Measurements from ENCODE around the gene FBL. TPM values are rescaled to one million over a fixed set of nuclear protein-coding genes. Genes with fewer than 3 reads are reported as not detected.

The FBL gene
- 180 and 203 TPM in 2 replicates for total RNA-seq

GRCh38 chr19:39845933-39846677 lies at the start of gene FBL:
FBL (minus strand) TSS chr19:39846379; CDS start chr19:39846300, 79 bp downstream.

GRCh38 chr19:39833464-39834286 lies 12.5 kb downstream of the FBL start, which contains the start of gene DYRK1B:
DYRK1B (minus strand) TSS chr19:39834162; CDS start chr19:39831867, 2,295 bp downstream.

Small RNA genes within 50 kb of the gene (small RNA-seq; reads per million reads assigned to genes)
- gene MIR6719 = not detected

Other genes starting within 250 kb of the FBL start
- not detected in 2 replicates for gene LGALS13, start 243.9 kb downstream of the FBL start, total RNA-seq
- not detected in 2 replicates for gene LGALS16, start 190.5 kb downstream of the FBL start, total RNA-seq
- gene LGALS14, start 141.9 kb downstream of the FBL start, total RNA-seq = not detected in 2 replicates
- not detected in 2 replicates for gene CLC, start 108.3 kb downstream of the FBL start, total RNA-seq
- not detected in 2 replicates for gene LEUTX, start 67.5 kb downstream of the FBL start, total RNA-seq
- 12.2 and 15.6 TPM in 2 replicates for gene DYRK1B, start 12.2 kb downstream of the FBL start, total RNA-seq
- gene FCGBP, start 88.3 kb upstream of the FBL start, total RNA-seq = 0.07 TPM in 1 of 2 replicates, not detected in the other
- gene PSMC4, start 124.8 kb upstream of the FBL start, total RNA-seq = 97.2 and 117 TPM in 2 replicates
- gene ZNF546, start 150.7 kb upstream of the FBL start, total RNA-seq = 3.3 and 3.9 TPM in 2 replicates
- gene ZNF780B, start 209.9 kb upstream of the FBL start, total RNA-seq = 17.2 and 18.2 TPM in 2 replicates
- 14.2 and 18.0 TPM in 2 replicates for gene ZNF780A, start 244.6 kb upstream of the FBL start, total RNA-seq

Data from thoracic aorta endothelial cell (primary cell).